ENCODE data around the gene SHMT2. TPM values are rescaled to one million over a fixed set of nuclear protein-coding genes. Genes with fewer than 3 reads are reported as not detected.

Gene SHMT2
- total and polyA plus RNA-seq, 2 of the 4 experiments (the other 2 are of a cell fraction), result 266 to 364 TPM

DNA sequence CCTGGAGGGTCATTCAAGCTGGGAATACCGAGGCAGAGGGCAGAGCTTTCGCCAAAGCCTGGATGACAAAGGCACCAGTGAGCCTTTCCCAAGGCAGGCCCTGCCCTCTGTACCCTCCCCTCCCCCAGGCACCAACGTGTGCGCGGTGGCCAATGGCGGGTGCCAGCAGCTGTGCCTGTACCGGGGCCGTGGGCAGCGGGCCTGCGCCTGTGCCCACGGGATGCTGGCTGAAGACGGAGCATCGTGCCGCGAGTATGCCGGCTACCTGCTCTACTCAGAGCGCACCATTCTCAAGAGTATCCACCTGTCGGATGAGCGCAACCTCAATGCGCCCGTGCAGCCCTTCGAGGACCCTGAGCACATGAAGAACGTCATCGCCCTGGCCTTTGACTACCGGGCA, 44.1 kb upstream of the SHMT2 start:
- H3K9me3 ChIP-seq (ENCODE audit: control insufficient read depth, insufficient read depth, low read length), result no peaks in the 10 kb centered on the region
- H3K27me3 ChIP-seq (ENCODE audit: control insufficient read depth, insufficient read depth, low read length), result no peaks in the 10 kb centered on the region
- no peak overlapping the region for H2BK15ac ChIP-seq (ENCODE audit: low read depth, low read length)
- H3K4ac ChIP-seq (ENCODE audit: low read depth, low read length), result no peak overlapping the region
- dilution Hi-C loops (cut with HindIII; ENCODE audit: low sequenced_read_pairs, unreplicated experiment), result no loop called here
- no peak overlapping the region for H3K4me3 ChIP-seq (ENCODE audit: insufficient read depth, low read depth, low read length)
- no peak overlapping the region for H2AK5ac ChIP-seq (ENCODE audit: low read depth, low read length)
- intact Hi-C loops (cut with micrococcal nuclease), result no loop called here
- H3K18ac ChIP-seq (ENCODE audit: low read depth, low read length), result no peak overlapping the region
- H3K4me1 ChIP-seq (ENCODE audit: control insufficient read depth, insufficient read depth, low read length), result no peaks in the 10 kb centered on the region
- H3K4me2 ChIP-seq (ENCODE audit: low read depth, low read length), result no peak overlapping the region
- H4K8ac ChIP-seq (ENCODE audit: low read depth in 2 of 2, low read length in 2 of 2), result no peak overlapping the region
- H4K5ac ChIP-seq (ENCODE audit: low read depth, low read length), result no peak overlapping the region
- no peaks in the 10 kb centered on the region for H3K9me1 ChIP-seq (ENCODE audit: insufficient read depth, low read length)
- CTCF ChIA-PET, result no interaction called here
- no peak overlapping the region for H2AFZ ChIP-seq (replicated peaks; ENCODE audit: low read length, poor library complexity)
- peaks cover 33% of the 10 kb centered on the region for H4K20me1 ChIP-seq (ENCODE audit: insufficient read depth, low read length)
- no peak overlapping the region for H4K91ac ChIP-seq (ENCODE audit: insufficient read depth, low read depth, low read length)
- H3K23ac ChIP-seq (ENCODE audit: low read depth, low read length), result no peak overlapping the region
- H3K36me3 ChIP-seq (ENCODE audit: control insufficient read depth, insufficient read depth, low read length), result peaks cover 93% of the 10 kb centered on the region
- no peak overlapping the region for H3K9ac ChIP-seq (ENCODE audit: low read depth, low read length)
- BruUV-seq (replicated peaks), result no TSS peak
- POLR2A ChIA-PET (ENCODE audit: unreplicated experiment), result no interaction called here
- H2BK120ac ChIP-seq (ENCODE audit: low read depth, low read length), result no peak overlapping the region
- DNase-seq (no peak), ATAC-seq (ENCODE audit: low read depth) (no peak)
- peaks cover 5 to 38% of the 10 kb centered on the region in 2 experiments; a peak in 3 of 4 replicates for H3K79me1 ChIP-seq (ENCODE audit: low read depth in 1 of 2, low read length in 2 of 2)
- in situ Hi-C loops (cut with MboI; ENCODE audit: low sequenced_read_pairs), result no loop called here
- no peak overlapping the region for H3K27ac ChIP-seq (ENCODE audit: insufficient read depth, low read length)
- no peak overlapping the region for H2BK5ac ChIP-seq (ENCODE audit: low read depth, low read length, poor library complexity, severe bottlenecking)
- no peak overlapping the region for H3K56ac ChIP-seq (ENCODE audit: extremely low read depth, insufficient read depth, low read length)
- 96% methylated on average over 24 of the region's 25 CpGs; no CpG with 5 or more reads in 1 of the 2 experiments for WGBS, 2 experiments (ENCODE audit: extremely low coverage in 2 of 2, insufficient read length in 1 of 2)
- H3K14ac ChIP-seq (replicated peaks; ENCODE audit: low read depth, low read length), result no peak overlapping the region
- TF ChIP-seq MAZ (IDR thresholded peaks at IDR 0.05; ENCODE audit: borderline replicate concordance, low read depth, low read length) (no peak), RCOR1 (IDR thresholded peaks at IDR 0.05; ENCODE audit: insufficient replicate concordance, low read length) (no peak), BHLHE40 (IDR thresholded peaks at IDR 0.05; ENCODE audit: low read depth, low read length) (no peak), POLR2A (IDR thresholded peaks at IDR 0.05; ENCODE audit: low read depth, low read length) (no peak), CEBPB (IDR thresholded peaks at IDR 0.05; ENCODE audit: low read depth, low read length) (no peak), RAD21 (IDR thresholded peaks at IDR 0.05; ENCODE audit: low read length) (no peak), FOS (IDR thresholded peaks at IDR 0.05; ENCODE audit: low read depth, low read length) (no peak), RFX5 (IDR thresholded peaks at IDR 0.05; ENCODE audit: low read depth, low read length) (no peak), NFE2L2 (IDR thresholded peaks at IDR 0.05; ENCODE audit: low read depth, low read length) (no peak), MAFK (IDR thresholded peaks at IDR 0.05; ENCODE audit: low read depth, low read length) (no peak)
- TF ChIP-seq, protein P1, sequence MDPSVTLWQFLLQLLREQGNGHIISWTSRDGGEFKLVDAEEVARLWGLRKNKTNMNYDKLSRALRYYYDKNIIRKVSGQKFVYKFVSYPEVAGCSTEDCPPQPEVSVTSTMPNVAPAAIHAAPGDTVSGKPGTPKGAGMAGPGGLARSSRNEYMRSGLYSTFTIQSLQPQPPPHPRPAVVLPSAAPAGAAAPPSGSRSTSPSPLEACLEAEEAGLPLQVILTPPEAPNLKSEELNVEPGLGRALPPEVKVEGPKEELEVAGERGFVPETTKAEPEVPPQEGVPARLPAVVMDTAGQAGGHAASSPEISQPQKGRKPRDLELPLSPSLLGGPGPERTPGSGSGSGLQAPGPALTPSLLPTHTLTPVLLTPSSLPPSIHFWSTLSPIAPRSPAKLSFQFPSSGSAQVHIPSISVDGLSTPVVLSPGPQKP (IDR thresholded peaks at IDR 0.05; ENCODE audit: borderline replicate concordance, low read depth, low read length), result no peak
- TF ChIP-seq, protein P2, sequence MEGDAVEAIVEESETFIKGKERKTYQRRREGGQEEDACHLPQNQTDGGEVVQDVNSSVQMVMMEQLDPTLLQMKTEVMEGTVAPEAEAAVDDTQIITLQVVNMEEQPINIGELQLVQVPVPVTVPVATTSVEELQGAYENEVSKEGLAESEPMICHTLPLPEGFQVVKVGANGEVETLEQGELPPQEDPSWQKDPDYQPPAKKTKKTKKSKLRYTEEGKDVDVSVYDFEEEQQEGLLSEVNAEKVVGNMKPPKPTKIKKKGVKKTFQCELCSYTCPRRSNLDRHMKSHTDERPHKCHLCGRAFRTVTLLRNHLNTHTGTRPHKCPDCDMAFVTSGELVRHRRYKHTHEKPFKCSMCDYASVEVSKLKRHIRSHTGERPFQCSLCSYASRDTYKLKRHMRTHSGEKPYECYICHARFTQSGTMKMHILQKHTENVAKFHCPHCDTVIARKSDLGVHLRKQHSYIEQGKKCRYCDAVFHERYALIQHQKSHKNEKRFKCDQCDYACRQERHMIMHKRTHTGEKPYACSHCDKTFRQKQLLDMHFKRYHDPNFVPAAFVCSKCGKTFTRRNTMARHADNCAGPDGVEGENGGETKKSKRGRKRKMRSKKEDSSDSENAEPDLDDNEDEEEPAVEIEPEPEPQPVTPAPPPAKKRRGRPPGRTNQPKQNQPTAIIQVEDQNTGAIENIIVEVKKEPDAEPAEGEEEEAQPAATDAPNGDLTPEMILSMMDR (conservative IDR thresholded peaks at IDR 0.05; ENCODE audit: low read depth, low read length), result no peak
- TF ChIP-seq, protein P3, sequence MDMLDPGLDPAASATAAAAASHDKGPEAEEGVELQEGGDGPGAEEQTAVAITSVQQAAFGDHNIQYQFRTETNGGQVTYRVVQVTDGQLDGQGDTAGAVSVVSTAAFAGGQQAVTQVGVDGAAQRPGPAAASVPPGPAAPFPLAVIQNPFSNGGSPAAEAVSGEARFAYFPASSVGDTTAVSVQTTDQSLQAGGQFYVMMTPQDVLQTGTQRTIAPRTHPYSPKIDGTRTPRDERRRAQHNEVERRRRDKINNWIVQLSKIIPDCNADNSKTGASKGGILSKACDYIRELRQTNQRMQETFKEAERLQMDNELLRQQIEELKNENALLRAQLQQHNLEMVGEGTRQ (IDR thresholded peaks at IDR 0.05; ENCODE audit: low read depth, low read length), result no peak
- H2BK20ac ChIP-seq (ENCODE audit: low read depth, low read length), result no peak overlapping the region
- peak overlapping the region; percentile 16 for H2AK9ac ChIP-seq (replicated peaks; ENCODE audit: low read depth, low read length, poor library complexity)

All from IMR-90 (cell line).